Hepatocyte (in vitro differentiated cells): Measurements from ENCODE around the gene JOSD2. TPM values are rescaled to one million over a fixed set of nuclear protein-coding genes. Genes with fewer than 3 reads are reported as not detected.

Source experiments
- DNase-seq: peaks from one replicate; pipeline ENCODE4 v3.0.0-alpha.2; 2016; ENCODE audit warnings: low spot score
- H2AFZ ChIP-seq: fragments of 200-600 bp; sonication (generic); 2 replicates; pipeline ENCODE4 v1.6.0; 2016; ENCODE audit warnings: antibody characterized with exemption, mild to moderate bottlenecking
- H3K27ac ChIP-seq: fragments of 200-600 bp; sonication (generic); 2 replicates; pipeline ENCODE4 v1.5.1; 2016; ENCODE audit warnings: mild to moderate bottlenecking
- H3K27me3 ChIP-seq: fragments of 200-600 bp; sonication (generic); 2 replicates; pipeline ENCODE4 v1.6.1; 2016
- H3K36me3 ChIP-seq: fragments of 200-600 bp; sonication (generic); replicated peaks from 2 replicates; pipeline ENCODE4 v1.5.1; 2016; ENCODE audit warnings: low read depth; ENCODE audit not compliant: insufficient read depth
- H3K4me1 ChIP-seq: fragments of 200-600 bp; sonication (generic); 2 replicates; pipeline ENCODE4 v1.5.1; 2016; ENCODE audit warnings: mild to moderate bottlenecking, moderate library complexity; ENCODE audit not compliant: insufficient read depth
- H3K4me2 ChIP-seq: fragments of 200-600 bp; sonication (generic); 2 replicates; pipeline ENCODE4 v1.6.0; 2016
- H3K4me3 ChIP-seq: fragments of 200-600 bp; sonication (generic); 2 replicates; pipeline ENCODE4 v1.5.1; 2016; ENCODE audit warnings: mild to moderate bottlenecking
- H3K79me2 ChIP-seq: fragments of 200-600 bp; sonication (generic); 2 replicates; pipeline ENCODE4 v1.6.0; 2017; ENCODE audit warnings: mild to moderate bottlenecking
- H3K9me2 ChIP-seq: fragments of 200-600 bp; sonication (generic); replicated peaks from 2 replicates; pipeline ENCODE4 v1.6.0; 2017; ENCODE audit warnings: mild to moderate bottlenecking; ENCODE audit not compliant: insufficient read depth
- H3K9me3 ChIP-seq: fragments of 200-600 bp; sonication (generic); 2 replicates; pipeline ENCODE4 v1.5.1; 2016; ENCODE audit warnings: low read depth, mild to moderate bottlenecking
- H4K20me1 ChIP-seq: fragments of 200-600 bp; sonication (generic); 2 replicates; pipeline ENCODE4 v1.6.0; 2016; ENCODE audit warnings: mild to moderate bottlenecking; ENCODE audit not compliant: insufficient read depth, poor library complexity, severe bottlenecking
- CTCF ChIP-seq: fragments of 200-600 bp; sonication (generic); IDR thresholded peaks from 2 replicates; pipeline ENCODE4 v1.5.1; 2016; ENCODE audit warnings: antibody characterized with exemption, mild to moderate bottlenecking; ENCODE audit not compliant: poor library complexity
- EZH2 ChIP-seq: fragments of 200-600 bp; sonication (generic); IDR thresholded peaks from 2 replicates; pipeline ENCODE4 v1.6.1; 2016; ENCODE audit warnings: antibody characterized with exemption, mild to moderate bottlenecking, borderline replicate concordance
- EZH2phosphoT487 ChIP-seq: fragments of 200-600 bp; sonication (generic); IDR thresholded peaks from one replicate; pipeline ENCODE4 v1.6.1; 2018; ENCODE audit warnings: antibody characterized with exemption, mild to moderate bottlenecking, low read depth, moderate library complexity; ENCODE audit not compliant: unreplicated experiment, severe bottlenecking
- WGBS: methylation state at CpG from one replicate; pipeline ENCODE4 v1.1.6; 2016; ENCODE audit warnings: low lambda C conversion rate; ENCODE audit errors: missing lambda C conversion rate; 5-methylcytosine and 5-hydroxymethylcytosine counted together
- polyA plus RNA-seq: library from polyadenylated mRNA; unstranded; fragments of >200 nt; fragmentation: Nextera tagmentation; extraction: Ambion mirVana; gene quantifications from 2 replicates; pipeline ENCODE4 v1.2.1, GENCODE V29; 2016
- total RNA-seq: library from RNA; depleted of rRNA; stranded (reverse); fragments of >200 nt; gene quantifications from 2 replicates; pipeline ENCODE4 v1.2.3, GENCODE V29; 2014

JOSD2 gene
- total and polyA plus RNA-seq, 2 experiments from 2014 or later = 19.0 to 82.9 TPM

- H3K79me2 ChIP-seq = no peaks in the 10 kb centered on the region
- no peaks in the 10 kb centered on the region for H3K9me3 ChIP-seq
- H4K20me1 ChIP-seq = no peaks in the 10 kb centered on the region
- H3K4me2 ChIP-seq = no peak overlapping the region
- no peak overlapping the region for H3K4me3 ChIP-seq
- TF ChIP-seq EZH2 = no peak
- no peak for TF ChIP-seq EZH2phosphoT487
- TF ChIP-seq CTCF = no peak
- no peaks in the 10 kb centered on the region for H3K4me1 ChIP-seq
- H3K27me3 ChIP-seq = no peaks in the 10 kb centered on the region
- no peaks in the 10 kb centered on the region for H3K9me2 ChIP-seq
- no peak overlapping the region for H2AFZ ChIP-seq
- no peak overlapping the region for H3K27ac ChIP-seq
- WGBS = 93% methylated on average over 53 of the region's 87 CpGs
- no peak for DNase-seq
- H3K36me3 ChIP-seq = no peaks in the 10 kb centered on the region
These were observed 7.4 kb upstream of the JOSD2 start for GRCh38 chr19:50518091-50519005.

- Histone ChIP-seq H3K4me2 (no peak overlapping the region), H3K4me3 (no peak overlapping the region), H3K4me1 (no peaks in the 10 kb centered on the region), H4K20me1 (no peaks in the 10 kb centered on the region), H3K79me2 (no peaks in the 10 kb centered on the region), H3K27me3 (no peaks in the 10 kb centered on the region), H2AFZ (no peak overlapping the region), H3K36me3 (no peaks in the 10 kb centered on the region), H3K9me2 (no peaks in the 10 kb centered on the region), H3K9me3 (no peaks in the 10 kb centered on the region), H3K27ac (no peak overlapping the region)
- WGBS = 97% methylated on average over 31 of the region's 37 CpGs
- TF ChIP-seq CTCF (no peak), EZH2phosphoT487 (no peak), EZH2 (no peak)
- DNase-seq = no peak
These were observed 6.7 kb upstream of the JOSD2 start for GRCh38 chr19:50517704-50518075.

- Histone ChIP-seq H3K4me3 (no peak overlapping the region), H4K20me1 (no peaks in the 10 kb centered on the region), H2AFZ (no peak overlapping the region), H3K9me2 (no peaks in the 10 kb centered on the region), H3K4me1 (no peaks in the 10 kb centered on the region), H3K36me3 (no peaks in the 10 kb centered on the region), H3K79me2 (no peaks in the 10 kb centered on the region), H3K27me3 (no peaks in the 10 kb centered on the region), H3K4me2 (no peak overlapping the region), H3K27ac (no peak overlapping the region), H3K9me3 (no peaks in the 10 kb centered on the region)
- 70% methylated on average over 17 of the region's 53 CpGs for WGBS
- TF ChIP-seq EZH2 (no peak), CTCF (no peak), EZH2phosphoT487 (no peak)
- DNase-seq = no peak
These were observed 6.1 kb upstream of the JOSD2 start for GRCh38 chr19:50516964-50517703.
